SK-N-SH treated with all-trans-retinoic acid at 6 μM for 48 hours (cell line): Measurements from ENCODE around the gene TPM1.

Experiments
- ARNTL ChIP-seq: fragments of 450-650 bp; formaldehyde crosslinking; IDR thresholded peaks from 2 replicates; pipeline ENCODE4 v1.5.0; 2020; ENCODE audit warnings: low read depth, mild to moderate bottlenecking, moderate library complexity, borderline replicate concordance
- CSRNP3 ChIP-seq: fragments of 250-450 bp; sonication (Bioruptor Pico); IDR thresholded peaks from 2 replicates; pipeline ENCODE4 v1.5.1; 2021; ENCODE audit warnings: mild to moderate bottlenecking, moderate library complexity
- ZC3H10 ChIP-seq: fragments of 250-450 bp; sonication (Bioruptor Pico); IDR thresholded peaks from 2 replicates; pipeline ENCODE4 v1.5.1; 2021; ENCODE audit warnings: mild to moderate bottlenecking, moderate library complexity

- no peak for TF ChIP-seq ARNTL (CRISPR knock-in tag)
- no peak for TF ChIP-seq ZC3H10 (CRISPR knock-in tag)
- no peak for TF ChIP-seq CSRNP3
Measured at GRCh38 chr15:63109920-63110319, 67.4 kb downstream of the TPM1 start.
